ENCODE results near the gene C9orf152. TPM values are rescaled to one million over a fixed set of nuclear protein-coding genes. Genes with fewer than 3 reads are reported as not detected.
"Not testable (repeated sequence)": the region's sequence is repeated elsewhere in the genome, so short reads cannot be mapped to it uniquely, and the experiment has no call there.

Gene C9orf152, protein sequence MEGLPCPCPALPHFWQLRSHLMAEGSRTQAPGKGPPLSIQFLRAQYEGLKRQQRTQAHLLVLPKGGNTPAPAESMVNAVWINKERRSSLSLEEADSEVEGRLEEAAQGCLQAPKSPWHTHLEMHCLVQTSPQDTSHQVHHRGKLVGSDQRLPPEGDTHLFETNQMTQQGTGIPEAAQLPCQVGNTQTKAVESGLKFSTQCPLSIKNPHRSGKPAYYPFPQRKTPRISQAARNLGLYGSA
- total RNA-seq = not detected

DNA sequence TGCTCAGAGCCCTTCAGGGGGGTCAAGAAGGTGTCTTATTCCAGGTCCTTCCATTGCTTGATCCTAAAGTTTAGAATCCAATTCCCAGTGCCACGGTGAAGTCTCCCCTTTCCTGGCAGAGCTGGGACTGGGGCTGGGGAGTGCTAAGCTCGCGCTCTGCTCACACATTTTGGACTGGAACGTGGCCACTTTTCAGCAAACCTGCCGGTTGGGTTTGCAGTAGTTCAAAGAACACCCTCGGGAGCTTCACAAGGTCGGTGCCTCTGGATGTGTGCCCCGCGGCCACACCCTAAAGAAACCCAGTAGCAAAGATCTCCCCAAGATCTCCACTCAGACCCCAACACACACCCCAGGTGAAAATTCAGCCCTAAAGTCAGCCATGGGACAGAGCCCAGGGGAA, at the start of gene C9orf152:
Gene C9orf152 (minus strand): TSS at position 129 of the 400 bp plus-strand sequence. CDS start 580 bp downstream, outside the sequence.
- DNase-seq (ENCODE audit: low spot score) (no peak), ATAC-seq (no peak)
- intact Hi-C loops (cut with DNase I) = no loop called here

DNA sequence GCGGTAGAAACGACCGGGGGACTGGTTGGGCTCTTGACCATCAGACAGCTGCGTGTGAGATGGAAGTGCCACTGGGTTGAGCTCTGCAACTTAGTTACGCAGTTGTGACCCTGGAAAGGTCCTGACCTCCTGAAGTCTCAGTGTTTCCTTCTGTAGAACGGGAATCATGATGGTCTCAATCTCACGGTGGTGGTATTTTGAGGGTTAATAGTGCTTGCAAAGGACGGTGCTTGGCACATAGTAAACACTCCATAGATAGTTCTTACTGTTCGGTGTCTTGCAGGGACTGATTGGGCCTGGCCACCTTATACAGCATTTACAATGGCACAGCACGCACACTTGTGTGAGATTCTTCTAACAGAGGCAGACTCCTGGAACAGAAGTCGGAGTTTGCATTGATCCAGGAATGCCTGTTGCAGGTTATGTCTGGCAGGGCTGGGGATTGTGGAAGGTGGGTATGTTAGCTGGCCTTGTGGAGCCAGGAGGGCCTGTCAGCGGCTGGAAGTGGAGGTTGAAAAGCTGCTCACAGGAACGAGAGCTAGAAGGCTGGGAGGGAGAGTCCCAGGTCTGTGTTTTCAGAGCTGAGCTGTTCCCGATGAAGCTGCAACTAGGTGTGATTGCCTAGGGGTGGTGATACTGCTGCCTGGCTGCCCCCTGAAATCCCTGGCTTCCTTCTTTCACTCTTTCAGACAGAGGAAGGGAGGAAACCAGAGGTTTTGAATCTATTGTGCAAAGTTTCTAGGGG, 49.3 kb upstream of the C9orf152 start:
- ATAC-seq = peak; percentile 8
- DNase-seq (ENCODE audit: low spot score) = no peak
- intact Hi-C loops (cut with DNase I) = no loop called here

DNA sequence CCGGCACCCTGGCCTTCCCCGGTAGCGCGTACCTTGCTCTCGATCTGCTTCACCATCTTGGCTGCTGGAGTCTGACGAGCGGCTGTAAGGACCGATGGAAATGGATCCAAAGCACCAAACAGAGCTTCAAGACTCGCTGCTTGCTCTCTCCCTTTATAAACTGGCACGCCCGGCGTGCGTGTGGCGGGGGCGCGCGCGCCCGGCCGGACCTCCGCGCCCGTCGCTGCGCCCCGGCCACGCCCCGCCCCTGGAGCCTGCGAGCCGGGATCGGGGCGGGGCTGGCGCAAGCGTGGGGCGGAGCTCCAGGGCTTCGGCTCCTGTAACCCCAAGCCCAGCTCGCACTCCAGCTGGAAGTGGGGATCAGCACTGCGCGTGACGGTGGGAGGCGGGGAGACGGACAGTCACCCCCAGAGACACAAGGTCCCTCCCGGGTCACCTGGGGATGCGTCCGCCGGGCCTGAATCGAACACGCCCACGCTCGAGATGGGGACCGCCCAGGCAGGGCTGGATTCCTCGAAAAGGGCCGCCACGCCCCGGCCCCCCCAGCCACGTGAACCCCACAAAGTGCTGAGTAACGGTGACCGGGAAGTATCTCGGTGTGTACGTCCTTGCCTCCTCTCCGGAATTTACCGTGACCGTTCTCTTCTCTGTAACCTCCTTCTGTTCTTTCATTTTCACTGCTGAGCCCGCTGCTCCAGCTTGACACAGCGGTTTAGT, 48.6 kb upstream of the C9orf152 start, which contains the start of gene TXN:
Gene TXN (minus strand): TSS at position 128 of the 717 bp plus-strand sequence. CDS start 72 bp downstream, at position 56.
- intact Hi-C loops (cut with DNase I) = no loop called here
- DNase-seq (ENCODE audit: low spot score) = peak; percentile 95
- peak; percentile 94 for ATAC-seq

DNA sequence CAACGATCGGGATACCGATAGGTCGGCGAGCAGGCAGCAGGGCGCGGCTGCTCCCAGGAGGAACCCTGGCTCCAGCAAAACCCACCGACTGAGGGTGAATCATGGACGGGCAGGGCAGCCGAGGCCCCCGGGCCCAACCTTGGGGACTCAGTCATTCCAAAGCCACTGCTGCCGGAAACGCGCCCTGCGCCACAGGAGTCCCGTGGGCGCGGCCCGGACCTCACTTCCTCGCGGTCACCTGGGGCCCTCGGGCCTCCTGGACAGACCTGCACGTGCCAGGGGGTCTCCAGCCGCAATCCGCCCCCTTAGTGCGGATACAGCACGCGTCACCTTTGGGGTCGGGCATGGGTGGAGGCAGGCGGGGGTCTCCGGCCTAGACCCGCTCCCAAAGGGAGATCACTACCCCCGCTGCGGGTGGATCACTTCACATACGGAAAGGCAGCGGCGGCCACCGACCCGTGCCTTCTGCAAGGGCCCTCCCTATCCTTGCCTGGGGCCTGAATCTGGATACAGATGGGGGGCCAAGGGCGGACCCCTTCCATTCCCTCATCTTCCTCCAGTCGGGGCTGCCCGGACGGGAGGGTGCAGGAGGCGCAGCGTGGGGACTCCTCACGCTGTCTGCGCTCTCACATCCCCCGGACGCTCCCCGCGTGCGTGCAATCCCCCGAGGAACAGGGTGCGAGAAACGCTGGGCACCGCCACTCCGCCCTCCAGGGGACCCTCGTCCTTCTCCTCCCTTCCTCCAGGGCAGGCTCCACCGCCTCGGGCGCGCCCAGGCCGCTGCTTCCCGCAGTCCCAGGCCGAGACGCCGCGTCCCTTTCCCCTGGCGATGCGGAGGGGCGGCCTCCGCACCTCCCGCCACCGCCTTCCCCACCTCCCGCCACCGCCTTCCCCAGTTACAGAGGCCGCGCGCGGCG, 47.8 kb upstream of the C9orf152 start:
- intact Hi-C loops (cut with DNase I) = no loop called here
- peak; percentile 60 for ATAC-seq
- peak; percentile 79 for DNase-seq (ENCODE audit: low spot score)

DNA sequence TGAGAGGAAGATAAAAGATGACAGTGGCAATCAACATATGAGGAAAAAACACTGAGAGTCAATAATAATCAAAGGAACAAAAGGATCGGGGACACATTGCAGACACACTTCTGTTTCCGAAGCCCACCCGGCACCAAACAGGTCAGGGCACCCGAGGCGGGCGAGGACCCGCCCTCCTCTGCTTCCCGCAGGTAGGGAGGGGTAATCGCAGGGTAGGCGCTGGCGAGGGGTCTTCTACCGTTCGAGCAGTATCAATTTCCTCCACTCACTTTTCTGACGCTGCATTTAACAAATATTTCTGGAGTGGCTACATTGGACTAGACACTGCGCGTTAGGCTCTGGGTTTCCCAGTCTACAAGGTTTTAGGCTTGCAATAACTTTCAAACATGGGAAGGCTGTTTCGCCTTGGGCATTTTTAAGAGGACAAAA, 47.1 kb upstream of the C9orf152 start:
- DNase-seq (ENCODE audit: low spot score) (no peak), ATAC-seq (peak; percentile 2)
- intact Hi-C loops (cut with DNase I) = no loop called here

DNA sequence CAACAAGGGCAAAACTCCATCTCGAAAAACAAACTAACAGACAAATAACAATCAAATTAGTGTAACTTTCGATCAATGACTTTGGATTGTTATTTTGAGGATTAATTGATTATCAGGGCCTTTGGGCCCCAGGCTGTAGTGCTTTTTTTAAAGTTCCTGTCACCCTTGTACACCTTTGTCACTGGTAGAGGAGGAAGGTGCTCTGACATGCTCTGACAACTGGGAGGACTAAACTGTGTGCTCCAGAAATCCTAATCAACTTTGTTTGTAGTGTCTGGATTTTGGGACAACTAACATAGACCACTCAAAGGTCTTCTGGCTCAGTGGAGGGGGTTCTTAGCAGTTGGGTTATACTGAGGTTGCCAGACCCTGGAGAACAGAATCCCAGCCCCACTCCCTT, 46.5 kb upstream of the C9orf152 start:
- no peak for ATAC-seq
- DNase-seq (ENCODE audit: low spot score) = no peak
- intact Hi-C loops (cut with DNase I) = no loop called here

DNA sequence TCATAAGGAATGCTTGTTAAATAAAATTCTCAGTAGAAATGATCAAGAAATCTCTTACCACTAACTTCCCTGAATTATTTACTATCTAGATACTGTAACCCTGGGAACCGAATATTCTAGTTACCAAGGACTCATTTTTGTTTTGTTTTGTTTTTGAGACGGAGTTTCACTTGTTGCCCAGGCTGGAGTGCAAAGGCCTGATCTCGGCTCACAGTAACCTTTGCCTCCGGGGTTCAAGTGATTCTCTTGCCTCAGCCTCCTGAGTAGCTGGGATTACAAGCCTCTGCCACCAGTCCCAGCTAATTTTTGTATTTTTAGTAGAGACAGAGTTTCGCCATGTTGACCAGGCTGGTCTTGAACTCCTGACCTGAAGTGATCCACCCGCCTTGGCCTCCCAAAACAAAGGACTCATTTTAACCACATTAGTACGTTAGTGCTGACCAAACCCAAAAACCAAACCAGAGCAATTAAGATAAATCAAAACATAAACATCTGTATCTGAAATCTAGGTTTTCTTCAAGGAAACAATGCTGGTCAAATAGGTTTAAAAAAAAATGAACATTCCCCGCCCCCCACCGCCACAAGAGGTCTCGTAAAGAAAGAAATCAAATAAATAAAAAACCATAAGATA, 44.7 kb upstream of the C9orf152 start:
- intact Hi-C loops (cut with DNase I) = no loop called here
- ATAC-seq (no peak), DNase-seq (ENCODE audit: low spot score) (no peak)

DNA sequence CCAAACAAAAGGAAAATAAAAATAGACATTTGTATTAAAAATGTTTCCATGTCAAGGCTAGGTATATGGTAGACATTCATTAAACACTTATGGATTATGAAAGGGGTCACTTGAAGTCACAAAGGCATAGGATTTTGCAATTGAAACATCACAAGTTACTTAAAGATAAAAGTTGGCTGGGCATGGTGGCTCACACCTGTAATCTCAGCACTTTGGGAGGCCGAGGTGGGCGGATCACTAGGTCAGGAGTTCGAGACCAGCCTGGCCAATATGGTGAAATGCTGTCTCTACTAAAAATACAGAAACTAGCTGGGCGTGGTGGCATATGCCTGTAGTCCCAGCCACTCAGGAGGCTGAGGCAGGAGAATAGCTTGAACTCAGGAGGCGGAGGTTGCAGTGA, 43.8 kb upstream of the C9orf152 start:
- intact Hi-C loops (cut with DNase I); ATAC-seq; DNase-seq (ENCODE audit: low spot score): not testable (repeated sequence)

DNA sequence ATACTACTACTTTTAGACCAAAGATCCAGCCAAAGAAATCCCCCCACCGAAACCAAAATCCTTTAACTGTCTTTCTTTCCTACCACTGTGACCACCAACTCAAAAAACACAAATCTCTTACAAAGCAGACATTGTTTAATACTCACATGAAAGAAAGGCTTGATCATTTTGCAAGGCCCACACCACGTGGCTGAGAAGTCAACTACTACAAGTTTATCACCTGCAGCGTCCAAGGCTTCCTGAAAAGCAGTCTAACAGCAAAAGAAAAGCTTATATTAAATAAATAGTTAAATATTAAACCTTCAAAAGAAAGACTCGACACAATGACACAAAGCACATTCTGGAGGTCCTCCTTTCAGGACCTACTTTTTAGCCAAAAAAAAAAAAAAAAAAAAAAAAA, 43.3 kb upstream of the C9orf152 start:
- DNase-seq (ENCODE audit: low spot score) = no peak
- no peak for ATAC-seq
- intact Hi-C loops (cut with DNase I) = no loop called here

DNA sequence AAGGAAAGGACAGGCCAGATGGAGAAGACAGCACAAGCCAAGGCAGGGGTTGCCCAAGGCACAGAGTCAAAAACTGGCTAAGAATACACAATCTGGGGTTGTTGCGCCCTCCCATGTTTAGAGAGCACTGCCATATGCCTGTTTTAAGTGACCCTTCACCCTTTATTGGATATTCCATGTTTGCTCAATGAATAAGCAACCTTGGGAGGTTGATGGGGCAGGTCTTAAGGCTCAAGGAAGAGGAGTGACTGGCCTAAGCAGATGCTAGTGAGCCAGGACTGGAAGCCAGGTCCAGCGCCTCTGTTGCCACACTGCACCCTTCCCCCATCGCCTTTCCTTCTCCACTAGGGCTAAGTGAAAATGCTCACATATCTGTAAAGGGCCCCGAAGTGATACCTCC, 41.6 kb upstream of the C9orf152 start:
- DNase-seq (ENCODE audit: low spot score) (no peak), ATAC-seq (no peak)
- intact Hi-C loops (cut with DNase I) = loop anchor here (5.0 kb wide), 1 partner anchor 1012 kb away; no protein-coding TSS in a partner anchor

DNA sequence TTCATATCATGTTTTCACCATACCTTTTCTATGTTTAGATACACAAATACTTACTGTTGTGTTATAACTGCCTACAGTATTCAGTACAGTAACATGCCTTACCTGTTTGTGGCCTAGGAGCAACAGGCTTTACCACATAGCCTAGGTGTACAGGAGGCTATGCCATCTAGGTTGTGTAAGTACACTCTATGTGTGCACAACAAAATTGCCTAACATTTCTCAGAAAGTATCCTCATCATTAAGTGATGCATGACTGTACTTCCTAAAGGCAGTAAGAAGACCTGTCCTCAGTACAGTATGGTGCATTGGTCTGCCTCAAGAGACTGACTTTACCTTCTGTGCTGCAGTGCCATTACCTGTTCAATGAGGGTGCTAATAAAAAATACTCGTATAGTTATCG, 40.4 kb upstream of the C9orf152 start:
- DNase-seq (ENCODE audit: low spot score) = no peak
- no peak for ATAC-seq
- intact Hi-C loops (cut with DNase I) = loop anchor here (5.0 kb wide), 1 partner anchor 1011 kb away; no protein-coding TSS in a partner anchor

DNA sequence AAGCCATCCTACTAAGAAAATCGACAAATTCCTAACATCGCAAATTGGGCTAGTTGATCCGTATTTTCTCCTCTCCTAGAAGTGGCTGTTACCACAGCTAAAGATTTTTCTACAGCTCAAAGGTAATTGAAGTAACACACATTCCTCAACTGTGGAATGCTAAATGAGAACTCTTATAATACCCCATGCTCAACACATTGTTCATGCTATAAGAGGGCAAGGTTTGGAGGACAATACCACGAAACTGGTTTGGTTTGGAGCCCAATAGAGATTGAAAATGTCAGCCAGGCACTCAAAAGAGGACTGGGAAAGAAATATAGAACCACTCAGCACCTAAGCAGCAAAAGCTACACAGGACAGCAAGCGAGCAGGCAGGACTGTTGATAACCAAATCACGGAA, 38.3 kb upstream of the C9orf152 start:
- DNase-seq (ENCODE audit: low spot score) = no peak
- intact Hi-C loops (cut with DNase I) = loop anchor here (5.0 kb wide), 1 partner anchor 1009 kb away; no protein-coding TSS in a partner anchor
- no peak for ATAC-seq

DNA sequence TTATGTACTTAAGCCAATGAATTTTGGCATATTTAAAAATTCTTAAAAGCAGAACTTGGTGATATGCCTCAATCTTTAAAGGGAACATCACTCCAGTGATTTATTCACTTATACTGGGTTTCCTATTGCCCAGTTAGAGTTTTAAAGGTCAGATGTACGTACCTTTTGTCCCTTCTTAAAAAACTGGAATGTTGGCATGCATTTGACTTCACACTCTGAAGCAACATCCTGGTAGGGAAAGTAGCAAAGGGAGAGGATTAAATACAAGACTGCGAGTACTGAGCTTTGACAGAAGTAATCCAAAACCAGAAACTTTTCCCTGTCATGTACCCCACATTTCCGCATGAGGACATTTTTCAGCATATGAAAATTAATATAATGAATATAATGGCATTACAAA, 36.7 kb upstream of the C9orf152 start:
- intact Hi-C loops (cut with DNase I) = loop anchor here (5.0 kb wide), 1 partner anchor 1007 kb away; no protein-coding TSS in a partner anchor
- DNase-seq (ENCODE audit: low spot score) (no peak), ATAC-seq (no peak)

DNA sequence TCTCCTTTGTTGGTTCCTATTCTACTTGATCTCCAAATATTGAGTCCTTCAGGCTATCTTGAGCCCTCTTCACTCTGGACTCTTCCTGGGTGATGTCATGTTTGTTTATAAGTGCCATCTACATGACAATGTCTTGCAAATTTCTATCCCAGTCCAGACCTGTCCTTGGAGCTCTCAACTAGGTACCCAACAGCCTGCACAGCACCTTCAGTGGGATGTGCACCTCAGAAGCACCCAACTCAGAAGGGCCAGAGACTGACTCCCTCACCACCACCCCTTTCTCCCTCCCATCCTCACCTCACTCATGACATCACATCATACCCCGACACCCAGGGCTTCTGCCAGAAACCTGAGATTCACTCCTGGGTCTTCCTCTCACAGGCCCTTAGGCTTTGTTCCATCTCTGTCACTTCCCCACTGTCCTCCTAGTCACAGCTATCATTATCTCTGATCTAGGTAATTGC, 33.9 kb upstream of the C9orf152 start:
- intact Hi-C loops (cut with DNase I) = no loop called here
- DNase-seq (ENCODE audit: low spot score) = no peak
- ATAC-seq = no peak

DNA sequence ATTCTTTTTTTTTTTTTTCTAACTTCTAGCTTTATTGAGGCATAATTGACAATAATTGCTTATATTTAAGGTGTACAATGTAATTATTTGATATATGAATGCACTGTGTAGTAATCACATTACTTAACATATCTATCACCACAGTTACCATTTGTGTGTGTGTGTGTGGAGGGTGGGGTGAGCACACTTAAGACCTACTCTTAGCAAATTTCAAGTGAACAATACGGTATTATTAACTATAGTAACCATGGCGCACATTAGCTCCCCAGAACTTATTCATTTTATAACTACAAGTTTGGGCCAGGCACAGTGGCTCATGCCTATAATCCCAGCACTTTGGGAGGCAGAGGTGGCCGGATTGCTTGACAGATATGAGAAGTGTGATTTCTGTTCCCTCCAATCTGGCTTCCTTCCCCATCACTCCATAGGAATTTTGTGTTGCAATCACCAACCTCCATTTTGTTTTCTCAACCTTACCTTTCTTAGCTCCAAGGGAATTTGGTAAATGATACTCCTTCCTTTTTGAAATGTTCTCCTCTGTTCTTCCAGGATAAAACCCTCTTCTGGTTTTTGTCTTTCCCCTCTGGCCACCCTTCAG, 33.4 kb upstream of the C9orf152 start:
- ATAC-seq = no peak
- no peak for DNase-seq (ENCODE audit: low spot score)
- intact Hi-C loops (cut with DNase I) = no loop called here

DNA sequence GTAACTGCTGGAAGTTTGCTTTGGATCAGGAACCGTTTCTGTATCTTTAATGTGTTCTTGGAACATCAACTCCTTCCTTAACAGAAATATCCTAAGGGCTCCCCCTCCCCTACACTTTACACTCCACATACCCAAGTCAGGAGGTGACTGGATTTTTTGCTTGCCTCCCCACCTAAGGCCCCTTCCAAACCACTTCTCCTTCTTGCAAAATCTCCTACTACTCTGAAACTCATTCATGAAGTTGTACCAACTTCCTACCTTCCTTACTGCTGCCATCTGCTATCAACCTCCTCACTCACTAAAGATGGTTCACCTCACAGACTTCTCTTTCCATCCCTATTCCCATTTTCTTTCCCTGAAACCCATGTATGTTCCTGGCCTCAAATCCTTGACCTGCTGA, 32.2 kb upstream of the C9orf152 start:
- DNase-seq (ENCODE audit: low spot score) (no peak), ATAC-seq (no peak)
- intact Hi-C loops (cut with DNase I) = no loop called here

DNA sequence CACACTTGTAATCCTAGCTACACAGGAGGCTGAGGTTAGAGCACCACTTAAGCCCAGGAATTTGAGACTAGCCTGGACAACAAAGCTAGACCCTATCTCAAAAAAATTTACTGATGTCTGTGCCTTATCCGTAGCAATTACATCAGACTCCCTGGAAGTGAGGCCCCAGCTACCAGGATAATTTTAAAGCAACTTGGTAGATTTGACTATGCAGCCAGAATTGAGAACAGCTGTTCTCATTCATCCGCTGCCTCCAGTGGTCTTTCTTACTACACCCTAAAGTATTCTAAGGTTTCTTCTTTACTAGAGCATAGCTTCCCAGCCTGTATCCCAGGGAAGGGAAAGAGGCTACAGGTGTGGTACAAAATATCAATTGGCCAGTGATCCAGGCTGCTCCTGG, 20.4 kb upstream of the C9orf152 start:
- intact Hi-C loops (cut with DNase I) = no loop called here
- DNase-seq (ENCODE audit: low spot score) = no peak
- no peak for ATAC-seq

DNA sequence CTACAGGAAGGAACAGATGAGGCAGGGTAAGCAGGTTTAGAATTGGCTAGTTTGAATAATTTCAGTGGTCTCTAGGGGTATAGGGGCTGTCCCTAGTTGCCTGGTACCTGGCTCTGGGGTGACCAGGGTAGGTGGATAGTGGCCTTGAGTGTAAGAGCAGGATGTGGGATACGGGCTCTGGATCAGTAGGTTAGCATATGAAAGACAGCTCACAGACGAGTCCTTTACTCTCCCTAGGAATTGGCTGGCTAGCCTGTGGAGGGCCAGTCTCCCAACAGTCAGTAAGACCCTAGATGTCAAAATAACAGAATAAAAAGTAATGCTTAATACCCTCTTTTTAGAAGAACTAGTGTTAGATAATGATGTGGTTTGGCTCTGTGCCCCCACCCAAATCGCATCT, 16.6 kb upstream of the C9orf152 start:
- intact Hi-C loops (cut with DNase I) = no loop called here
- no peak for ATAC-seq
- DNase-seq (ENCODE audit: low spot score) = no peak
